ENCODE data around the gene HIVEP3.

Gene HIVEP3

DNA sequence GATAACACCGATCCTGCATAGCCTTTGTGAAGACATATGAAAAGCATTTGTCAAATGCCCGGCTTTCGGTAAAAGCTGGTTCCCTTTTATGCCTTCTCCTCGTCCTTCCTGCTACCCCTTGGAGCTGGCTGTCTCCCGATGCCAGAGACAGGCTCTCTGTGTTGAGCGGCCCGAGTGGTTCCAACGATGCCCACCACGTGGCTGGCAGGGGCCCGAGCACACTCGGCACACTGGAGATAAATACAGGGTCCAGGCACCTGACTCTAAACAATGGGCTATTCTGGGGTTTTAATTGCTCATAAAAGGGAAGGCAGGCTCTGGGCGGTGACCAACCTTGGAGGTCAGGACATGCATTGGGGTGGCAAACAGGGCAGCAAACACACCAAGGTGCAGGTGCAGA, 207.1 kb downstream of the HIVEP3 start:
- H3K27ac ChIP-seq (replicated peaks): no peak overlapping the region

DNA sequence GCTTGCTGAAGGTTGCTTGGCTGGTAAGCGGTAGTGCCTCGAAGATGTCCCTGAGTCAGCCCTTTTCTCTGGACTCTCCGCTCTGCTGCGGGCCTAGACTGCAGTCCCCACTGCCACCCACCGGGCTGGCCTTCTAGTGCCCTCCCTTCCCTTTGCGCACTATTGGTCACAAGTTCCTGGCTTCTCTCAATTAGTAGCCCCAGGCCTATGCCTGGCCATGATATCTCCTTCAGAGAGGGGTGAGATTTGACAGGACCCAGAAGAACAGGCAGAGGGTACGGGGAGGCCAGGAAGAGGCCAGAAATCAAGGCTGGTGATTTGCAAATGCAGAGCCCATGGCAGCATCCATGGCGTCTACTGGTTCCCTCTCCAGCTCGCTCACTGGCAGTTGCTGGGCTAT, 207.7 kb downstream of the HIVEP3 start:
- no peak for DNase-seq (ENCODE audit: low read depth in 1 of 2, low spot score in 1 of 2)
- H3K4me3 ChIP-seq (replicated peaks; ENCODE audit: insufficient read depth, low read length): no peak overlapping the region
- H3K27ac ChIP-seq (replicated peaks): no peak overlapping the region
- H3K27me3 ChIP-seq (ENCODE audit: insufficient read depth, poor library complexity, severe bottlenecking): no peaks in the 10 kb centered on the region
- TF ChIP-seq, protein P1, sequence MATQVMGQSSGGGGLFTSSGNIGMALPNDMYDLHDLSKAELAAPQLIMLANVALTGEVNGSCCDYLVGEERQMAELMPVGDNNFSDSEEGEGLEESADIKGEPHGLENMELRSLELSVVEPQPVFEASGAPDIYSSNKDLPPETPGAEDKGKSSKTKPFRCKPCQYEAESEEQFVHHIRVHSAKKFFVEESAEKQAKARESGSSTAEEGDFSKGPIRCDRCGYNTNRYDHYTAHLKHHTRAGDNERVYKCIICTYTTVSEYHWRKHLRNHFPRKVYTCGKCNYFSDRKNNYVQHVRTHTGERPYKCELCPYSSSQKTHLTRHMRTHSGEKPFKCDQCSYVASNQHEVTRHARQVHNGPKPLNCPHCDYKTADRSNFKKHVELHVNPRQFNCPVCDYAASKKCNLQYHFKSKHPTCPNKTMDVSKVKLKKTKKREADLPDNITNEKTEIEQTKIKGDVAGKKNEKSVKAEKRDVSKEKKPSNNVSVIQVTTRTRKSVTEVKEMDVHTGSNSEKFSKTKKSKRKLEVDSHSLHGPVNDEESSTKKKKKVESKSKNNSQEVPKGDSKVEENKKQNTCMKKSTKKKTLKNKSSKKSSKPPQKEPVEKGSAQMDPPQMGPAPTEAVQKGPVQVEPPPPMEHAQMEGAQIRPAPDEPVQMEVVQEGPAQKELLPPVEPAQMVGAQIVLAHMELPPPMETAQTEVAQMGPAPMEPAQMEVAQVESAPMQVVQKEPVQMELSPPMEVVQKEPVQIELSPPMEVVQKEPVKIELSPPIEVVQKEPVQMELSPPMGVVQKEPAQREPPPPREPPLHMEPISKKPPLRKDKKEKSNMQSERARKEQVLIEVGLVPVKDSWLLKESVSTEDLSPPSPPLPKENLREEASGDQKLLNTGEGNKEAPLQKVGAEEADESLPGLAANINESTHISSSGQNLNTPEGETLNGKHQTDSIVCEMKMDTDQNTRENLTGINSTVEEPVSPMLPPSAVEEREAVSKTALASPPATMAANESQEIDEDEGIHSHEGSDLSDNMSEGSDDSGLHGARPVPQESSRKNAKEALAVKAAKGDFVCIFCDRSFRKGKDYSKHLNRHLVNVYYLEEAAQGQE (IDR thresholded peaks at IDR 0.05; ENCODE audit: insufficient replicate concordance, low read depth): no peak

More for the DNA sequence above, 207.1 kb downstream of the HIVEP3 start:
- DNase-seq (ENCODE audit: low read depth in 1 of 2, low spot score in 1 of 2): no peak
- Histone ChIP-seq H3K4me3 (replicated peaks; ENCODE audit: insufficient read depth, low read length) (no peak overlapping the region), H3K27me3 (ENCODE audit: insufficient read depth, poor library complexity, severe bottlenecking) (no peaks in the 10 kb centered on the region)
- no peak for TF ChIP-seq GABPA (IDR thresholded peaks at IDR 0.05; ENCODE audit: low read depth)
- TF ChIP-seq POLR2AphosphoS5 (IDR thresholded peaks at IDR 0.05; ENCODE audit: low read depth): no peak
- TF ChIP-seq, protein P1 (IDR thresholded peaks at IDR 0.05; ENCODE audit: insufficient replicate concordance, low read depth): no peak
- TF ChIP-seq SPI1 (IDR thresholded peaks at IDR 0.05; ENCODE audit: borderline replicate concordance, low read depth): no peak
- TF ChIP-seq, protein P2, sequence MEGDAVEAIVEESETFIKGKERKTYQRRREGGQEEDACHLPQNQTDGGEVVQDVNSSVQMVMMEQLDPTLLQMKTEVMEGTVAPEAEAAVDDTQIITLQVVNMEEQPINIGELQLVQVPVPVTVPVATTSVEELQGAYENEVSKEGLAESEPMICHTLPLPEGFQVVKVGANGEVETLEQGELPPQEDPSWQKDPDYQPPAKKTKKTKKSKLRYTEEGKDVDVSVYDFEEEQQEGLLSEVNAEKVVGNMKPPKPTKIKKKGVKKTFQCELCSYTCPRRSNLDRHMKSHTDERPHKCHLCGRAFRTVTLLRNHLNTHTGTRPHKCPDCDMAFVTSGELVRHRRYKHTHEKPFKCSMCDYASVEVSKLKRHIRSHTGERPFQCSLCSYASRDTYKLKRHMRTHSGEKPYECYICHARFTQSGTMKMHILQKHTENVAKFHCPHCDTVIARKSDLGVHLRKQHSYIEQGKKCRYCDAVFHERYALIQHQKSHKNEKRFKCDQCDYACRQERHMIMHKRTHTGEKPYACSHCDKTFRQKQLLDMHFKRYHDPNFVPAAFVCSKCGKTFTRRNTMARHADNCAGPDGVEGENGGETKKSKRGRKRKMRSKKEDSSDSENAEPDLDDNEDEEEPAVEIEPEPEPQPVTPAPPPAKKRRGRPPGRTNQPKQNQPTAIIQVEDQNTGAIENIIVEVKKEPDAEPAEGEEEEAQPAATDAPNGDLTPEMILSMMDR (IDR thresholded peaks at IDR 0.05; ENCODE audit: insufficient read depth, low read length): no peak

DNA sequence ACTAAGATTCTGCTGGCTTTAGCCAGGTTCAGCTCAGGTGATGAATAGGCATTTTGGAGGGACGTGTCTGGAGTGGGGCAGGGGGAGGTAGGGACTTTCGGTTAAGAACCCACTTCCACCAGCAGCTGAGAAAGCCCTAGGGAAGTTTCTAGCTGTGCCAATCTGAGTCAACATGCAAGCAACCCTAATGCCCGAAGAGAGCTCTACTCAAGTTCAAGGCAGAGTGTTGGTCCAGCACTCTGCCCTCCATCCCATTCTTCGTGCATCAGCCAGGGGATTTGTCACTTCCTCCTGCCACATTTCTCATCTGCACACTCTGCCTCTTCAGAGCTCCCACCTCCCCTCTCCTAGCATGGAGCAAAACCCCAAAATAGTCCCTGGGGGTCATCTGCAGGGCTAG, 208.8 kb downstream of the HIVEP3 start:
- Histone ChIP-seq H3K4me3 (replicated peaks; ENCODE audit: insufficient read depth, low read length) (no peak overlapping the region), H3K27ac (replicated peaks) (no peak overlapping the region), H3K27me3 (ENCODE audit: insufficient read depth, poor library complexity, severe bottlenecking) (no peaks in the 10 kb centered on the region)
- no peak for TF ChIP-seq GABPA (IDR thresholded peaks at IDR 0.05; ENCODE audit: low read depth)
- TF ChIP-seq, protein P1 (IDR thresholded peaks at IDR 0.05; ENCODE audit: insufficient replicate concordance, low read depth): no peak
- TF ChIP-seq, protein P2 (IDR thresholded peaks at IDR 0.05; ENCODE audit: insufficient read depth, low read length): no peak
- no peak for TF ChIP-seq POLR2AphosphoS5 (IDR thresholded peaks at IDR 0.05; ENCODE audit: low read depth)
- TF ChIP-seq SPI1 (IDR thresholded peaks at IDR 0.05; ENCODE audit: borderline replicate concordance, low read depth): no peak
- DNase-seq (ENCODE audit: low read depth in 1 of 2, low spot score in 1 of 2): no peak

DNA sequence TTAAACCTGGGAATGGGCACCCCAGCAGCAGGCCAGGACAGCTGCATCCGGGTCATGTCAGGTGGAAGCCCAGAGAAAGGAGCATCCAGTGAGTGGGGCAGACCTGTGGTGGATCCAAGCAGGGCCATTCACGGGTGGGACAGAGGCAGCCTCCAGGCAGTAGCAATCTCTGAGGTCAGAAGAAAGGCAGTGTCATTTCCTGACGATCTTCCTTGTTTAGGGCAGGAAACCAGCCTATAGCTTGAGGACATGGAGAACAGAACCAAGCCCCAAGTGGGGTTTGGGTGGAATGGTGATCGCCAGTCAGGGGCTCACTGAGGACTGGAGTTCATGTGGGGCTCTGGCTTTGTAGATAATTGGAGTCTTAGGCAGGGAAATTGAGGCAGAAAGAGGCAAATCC, 209.4 kb downstream of the HIVEP3 start:
- no peak overlapping the region for H3K27ac ChIP-seq (replicated peaks)
- H3K27me3 ChIP-seq (ENCODE audit: insufficient read depth, poor library complexity, severe bottlenecking): no peaks in the 10 kb centered on the region
- H3K4me3 ChIP-seq (replicated peaks; ENCODE audit: insufficient read depth, low read length): no peak overlapping the region
- TF ChIP-seq POLR2AphosphoS5 (IDR thresholded peaks at IDR 0.05; ENCODE audit: low read depth) (no peak), SPI1 (IDR thresholded peaks at IDR 0.05; ENCODE audit: borderline replicate concordance, low read depth) (no peak), GABPA (IDR thresholded peaks at IDR 0.05; ENCODE audit: low read depth) (no peak)
- TF ChIP-seq, protein P1 (IDR thresholded peaks at IDR 0.05; ENCODE audit: insufficient replicate concordance, low read depth): no peak
- TF ChIP-seq, protein P2 (IDR thresholded peaks at IDR 0.05; ENCODE audit: insufficient read depth, low read length): no peak
- DNase-seq (ENCODE audit: low read depth in 1 of 2, low spot score in 1 of 2): no peak
